ENCODE results near the gene ANLN.
"Not testable (repeated sequence)": the region's sequence is repeated elsewhere in the genome, so short reads cannot be mapped to it uniquely, and the experiment has no call there.

DNA sequence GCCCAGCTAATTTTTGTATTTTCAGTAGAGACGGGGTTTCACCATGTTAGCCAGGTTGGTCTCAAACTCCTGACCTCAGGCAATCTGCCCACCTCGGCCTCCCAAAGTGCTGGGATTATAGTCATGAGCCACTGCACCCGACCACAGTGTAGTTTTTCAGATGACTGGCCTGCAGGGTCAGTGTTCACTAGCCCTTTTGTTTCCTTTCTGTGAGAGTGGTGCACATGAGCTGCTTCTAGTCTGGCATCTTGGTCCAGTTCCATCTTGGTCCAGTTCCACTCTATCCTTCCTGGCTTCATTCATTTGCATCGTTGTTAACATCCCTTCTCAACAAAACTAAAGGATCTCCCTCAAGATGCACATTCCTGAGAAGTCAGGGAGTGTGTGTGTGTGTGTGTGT lies 94.2 kb downstream of the ANLN start:
- not testable (repeated sequence) for TF ChIP-seq EP300, POLR2A (IDR thresholded peaks at IDR 0.05)
- TF ChIP-seq, protein P1, sequence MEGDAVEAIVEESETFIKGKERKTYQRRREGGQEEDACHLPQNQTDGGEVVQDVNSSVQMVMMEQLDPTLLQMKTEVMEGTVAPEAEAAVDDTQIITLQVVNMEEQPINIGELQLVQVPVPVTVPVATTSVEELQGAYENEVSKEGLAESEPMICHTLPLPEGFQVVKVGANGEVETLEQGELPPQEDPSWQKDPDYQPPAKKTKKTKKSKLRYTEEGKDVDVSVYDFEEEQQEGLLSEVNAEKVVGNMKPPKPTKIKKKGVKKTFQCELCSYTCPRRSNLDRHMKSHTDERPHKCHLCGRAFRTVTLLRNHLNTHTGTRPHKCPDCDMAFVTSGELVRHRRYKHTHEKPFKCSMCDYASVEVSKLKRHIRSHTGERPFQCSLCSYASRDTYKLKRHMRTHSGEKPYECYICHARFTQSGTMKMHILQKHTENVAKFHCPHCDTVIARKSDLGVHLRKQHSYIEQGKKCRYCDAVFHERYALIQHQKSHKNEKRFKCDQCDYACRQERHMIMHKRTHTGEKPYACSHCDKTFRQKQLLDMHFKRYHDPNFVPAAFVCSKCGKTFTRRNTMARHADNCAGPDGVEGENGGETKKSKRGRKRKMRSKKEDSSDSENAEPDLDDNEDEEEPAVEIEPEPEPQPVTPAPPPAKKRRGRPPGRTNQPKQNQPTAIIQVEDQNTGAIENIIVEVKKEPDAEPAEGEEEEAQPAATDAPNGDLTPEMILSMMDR (IDR thresholded peaks at IDR 0.05) = not testable (repeated sequence)
